Stimulated activated CD8-positive, alpha-beta memory T cell treated with anti-CD3 and anti-CD28 coated beads, Interleukin-7, amount 100 ng/mL, for 1 hour (primary cell): ENCODE results near the gene HERPUD1.
"Not testable (repeated sequence)": the region's sequence is repeated elsewhere in the genome, so short reads cannot be mapped to it uniquely, and the experiment has no call there.

Source experiments
- DNase-seq, 2 donors: peaks; one replicate each; pipeline ENCODE4 v3.0.0-alpha.2; 2020; ENCODE audit warnings: low read depth in 2 of 2

HERPUD1 gene

DNA sequence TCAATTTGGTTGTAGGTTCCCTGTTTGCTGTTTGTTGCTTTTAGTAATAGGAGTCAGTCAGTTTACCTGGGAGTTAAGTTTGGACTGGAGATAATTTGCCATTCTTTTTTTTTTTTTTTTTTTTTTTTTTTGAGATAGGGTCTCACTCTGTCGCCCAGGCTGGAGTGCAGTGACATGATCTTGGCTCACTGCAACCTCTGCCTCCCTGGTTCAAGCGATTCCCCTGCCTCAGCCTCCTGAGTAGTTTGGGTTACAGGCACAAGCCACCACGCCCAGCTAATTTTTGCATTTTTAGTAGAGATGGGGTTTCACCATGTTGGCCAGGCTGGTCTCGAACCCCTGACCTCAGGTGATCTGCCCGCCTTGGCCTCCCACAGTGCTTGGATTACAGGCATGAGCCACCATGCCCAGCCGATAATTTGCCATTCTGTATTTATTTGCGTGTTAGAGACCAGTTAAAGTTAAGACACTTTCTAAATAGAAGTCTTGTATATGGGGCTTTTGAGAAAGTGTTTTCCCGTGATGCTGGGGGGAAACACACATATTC lies 2.7 kb downstream of the HERPUD1 start:
- DNase-seq: not testable (repeated sequence)

DNA sequence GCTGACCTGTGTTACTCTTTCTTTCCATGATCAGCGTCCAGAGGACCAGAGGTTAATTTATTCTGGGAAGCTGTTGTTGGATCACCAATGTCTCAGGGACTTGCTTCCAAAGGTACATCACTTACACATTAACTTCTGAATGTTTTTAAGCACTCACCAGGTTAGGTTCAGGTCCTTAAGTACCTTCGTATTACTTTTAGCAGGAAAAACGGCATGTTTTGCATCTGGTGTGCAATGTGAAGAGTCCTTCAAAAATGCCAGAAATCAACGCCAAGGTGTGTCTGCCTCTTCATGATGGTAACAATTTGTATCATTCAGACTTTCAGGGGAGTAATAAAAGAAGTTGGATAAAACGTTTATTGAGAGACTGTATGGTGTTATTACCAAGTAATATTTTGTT lies 3.3 kb downstream of the HERPUD1 start:
- DNase-seq: no peak

DNA sequence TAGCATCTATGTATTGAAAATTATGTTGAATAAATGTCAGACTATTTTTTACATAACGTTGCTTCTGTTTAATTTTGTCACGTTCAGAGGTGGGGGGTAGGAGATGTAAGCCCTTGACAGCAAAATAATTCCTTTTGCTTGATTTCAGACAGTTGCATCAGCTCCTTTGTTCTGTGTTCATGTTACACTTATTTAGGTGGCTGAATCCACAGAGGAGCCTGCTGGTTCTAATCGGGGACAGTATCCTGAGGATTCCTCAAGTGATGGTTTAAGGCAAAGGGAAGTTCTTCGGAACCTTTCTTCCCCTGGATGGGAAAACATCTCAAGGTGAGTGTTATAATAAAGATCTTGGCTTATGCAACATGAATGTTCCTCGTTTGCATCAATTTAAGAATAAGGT lies 4.5 kb downstream of the HERPUD1 start:
- no peak for DNase-seq

GRCh38 chr16:56936950-56937349 lies 5.0 kb downstream of the HERPUD1 start:
- no peak for DNase-seq

GRCh38 chr16:56938664-56939513 lies 6.9 kb downstream of the HERPUD1 start:
- no peak for DNase-seq

GRCh38 chr16:56939801-56940200 lies 7.9 kb downstream of the HERPUD1 start:
- DNase-seq: no peak

DNA sequence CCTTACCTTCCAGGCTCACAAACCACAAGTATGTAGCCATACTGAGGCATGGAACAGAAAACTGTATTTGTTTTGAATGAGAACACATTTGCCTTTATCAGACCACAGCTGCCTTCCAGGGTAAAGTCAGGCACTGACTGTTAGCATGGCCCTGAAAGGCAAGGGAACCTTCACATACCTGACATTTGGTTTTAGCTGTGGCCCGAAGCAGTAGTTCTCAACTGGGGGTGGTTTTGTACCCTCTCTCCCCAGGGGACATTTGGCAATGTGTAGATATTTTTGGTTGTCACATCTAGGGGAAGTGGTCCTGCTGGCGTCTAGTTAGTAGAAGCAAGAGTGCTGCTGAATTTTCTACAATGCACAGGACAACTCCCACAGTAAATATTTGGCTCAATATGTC lies 9.2 kb downstream of the HERPUD1 start:
- DNase-seq: no peak

DNA sequence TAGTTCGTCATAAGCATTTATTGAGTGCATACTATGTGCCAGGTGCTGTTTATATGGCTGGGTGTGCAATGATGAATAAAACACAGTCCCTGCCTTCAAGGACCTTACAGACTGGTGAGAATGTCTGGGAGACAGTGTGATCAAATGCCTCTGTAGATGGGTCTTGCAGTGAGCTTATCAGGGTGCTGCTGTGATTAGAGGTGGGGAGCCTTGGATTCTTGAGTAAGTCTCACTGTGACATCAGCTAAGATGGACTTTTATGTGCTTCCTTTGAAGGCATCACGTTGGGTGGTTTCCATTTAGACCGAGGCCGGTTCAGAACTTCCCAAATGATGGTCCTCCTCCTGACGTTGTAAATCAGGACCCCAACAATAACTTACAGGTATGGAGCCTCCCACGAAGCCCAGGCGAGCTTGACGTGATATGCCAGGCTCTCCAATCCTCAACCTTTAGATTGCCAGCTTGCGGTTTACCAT lies 10.0 kb downstream of the HERPUD1 start:
- DNase-seq: no peak

- no peak for DNase-seq
Measured at GRCh38 chr16:56943761-56944375, 11.9 kb downstream of the HERPUD1 start.

DNA sequence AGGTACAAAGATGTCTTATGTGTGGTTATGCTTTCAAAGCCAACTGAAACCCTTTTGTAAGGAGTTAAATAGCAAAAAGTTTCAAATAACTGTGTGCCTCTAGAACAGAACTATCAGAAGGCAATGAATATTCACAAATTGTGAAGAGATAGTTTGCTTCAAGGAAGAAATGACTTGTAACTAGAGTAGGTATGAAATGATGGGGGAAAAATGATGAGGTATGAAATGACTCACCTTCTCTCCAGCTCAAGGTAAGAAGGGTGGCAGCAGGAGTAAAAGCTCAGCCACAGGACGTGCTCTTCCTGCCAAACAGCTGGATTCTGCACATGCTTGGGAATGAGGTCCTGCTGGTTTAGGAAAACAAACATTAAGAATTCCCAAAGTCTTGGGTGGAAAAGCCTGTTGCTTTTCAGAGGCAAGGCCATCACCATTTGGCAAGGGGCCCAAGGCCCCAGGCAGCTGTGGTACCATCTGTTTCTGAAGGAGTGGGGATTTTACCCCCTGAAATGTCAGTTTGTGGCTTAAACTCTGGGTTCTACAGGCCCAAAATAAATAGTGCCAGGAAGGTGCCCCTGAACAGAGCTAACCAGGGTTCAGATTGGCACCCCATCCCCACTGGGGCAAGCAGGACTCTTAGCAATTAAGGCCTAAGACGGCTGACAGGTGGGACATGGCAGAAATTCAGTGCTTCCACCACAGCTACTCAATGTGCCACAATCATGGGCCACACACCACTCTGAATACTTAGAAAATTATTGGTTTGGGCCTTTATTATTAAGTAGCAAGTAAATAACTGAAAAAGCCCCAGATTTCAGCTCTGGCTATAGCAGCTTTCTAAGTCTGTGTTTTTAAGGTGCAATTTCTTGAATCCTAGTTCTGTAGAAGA lies 13.3 kb downstream of the HERPUD1 start:
- DNase-seq: no peak

DNA sequence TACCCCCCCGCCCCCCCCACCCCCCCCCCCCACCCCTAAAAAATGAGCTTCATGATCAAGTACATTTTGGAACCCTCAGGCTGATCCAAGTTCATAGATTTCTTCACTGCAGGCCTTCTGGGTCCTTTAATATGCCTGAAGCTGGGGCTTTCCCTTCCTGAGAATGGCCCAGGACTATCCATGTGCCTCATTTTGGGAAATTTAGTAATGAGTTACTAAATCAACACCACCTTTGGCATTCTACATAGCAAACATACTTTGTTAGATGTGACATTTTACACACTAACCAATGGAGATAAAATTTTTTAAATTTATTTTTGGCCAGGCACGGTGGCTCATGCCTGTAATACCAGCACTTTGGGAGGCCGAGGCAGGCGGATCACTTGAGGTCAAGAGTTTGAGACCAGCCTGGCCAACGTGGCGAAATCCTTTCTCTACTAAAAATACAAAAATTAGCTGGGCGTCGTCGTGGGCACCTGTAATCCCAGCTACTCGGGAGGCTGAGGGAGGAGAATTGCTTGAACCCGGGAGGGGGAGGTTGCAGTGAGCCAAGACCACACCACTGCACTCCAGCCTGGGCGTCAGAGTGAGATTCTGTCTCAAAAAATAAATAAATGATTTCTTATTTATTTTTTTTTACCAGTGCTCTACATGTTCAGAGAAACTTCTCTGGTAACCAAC lies 14.0 kb downstream of the HERPUD1 start:
- DNase-seq: no peak

GRCh38 chr16:56946767-56947603 lies 15.0 kb downstream of the HERPUD1 start:
- no peak for DNase-seq

GRCh38 chr16:56947604-56947995 lies 15.7 kb downstream of the HERPUD1 start:
- no peak for DNase-seq

- no peak for DNase-seq
Measured at GRCh38 chr16:56948234-56948633, 16.3 kb downstream of the HERPUD1 start.

DNA sequence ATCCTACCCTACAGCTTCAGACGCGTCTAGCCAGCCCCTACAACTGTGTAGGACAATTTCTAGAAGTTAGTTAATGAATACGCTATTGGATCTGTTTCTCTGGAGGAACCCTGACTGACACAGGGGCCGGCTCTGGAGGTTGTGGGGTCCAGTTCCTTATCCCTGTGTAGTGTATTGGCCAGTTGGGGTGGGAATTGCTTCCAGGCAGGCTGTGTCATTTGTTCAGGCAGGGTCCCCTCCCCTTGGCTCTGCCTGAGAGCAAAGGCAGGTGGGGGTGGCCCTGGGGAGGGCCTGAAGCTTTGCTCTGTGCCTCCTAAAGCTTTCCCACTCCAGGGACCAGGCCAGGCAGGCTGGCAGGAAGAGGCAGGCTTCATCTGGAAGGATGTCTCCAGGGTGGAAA lies 18.1 kb downstream of the HERPUD1 start:
- DNase-seq: no peak

- no peak for DNase-seq
Measured at GRCh38 chr16:56950455-56950854, 18.5 kb downstream of the HERPUD1 start.

- peak in 1 of 2 donors; percentile 23 for DNase-seq
Measured at GRCh38 chr16:56950881-56951771, 19.2 kb downstream of the HERPUD1 start.

DNA sequence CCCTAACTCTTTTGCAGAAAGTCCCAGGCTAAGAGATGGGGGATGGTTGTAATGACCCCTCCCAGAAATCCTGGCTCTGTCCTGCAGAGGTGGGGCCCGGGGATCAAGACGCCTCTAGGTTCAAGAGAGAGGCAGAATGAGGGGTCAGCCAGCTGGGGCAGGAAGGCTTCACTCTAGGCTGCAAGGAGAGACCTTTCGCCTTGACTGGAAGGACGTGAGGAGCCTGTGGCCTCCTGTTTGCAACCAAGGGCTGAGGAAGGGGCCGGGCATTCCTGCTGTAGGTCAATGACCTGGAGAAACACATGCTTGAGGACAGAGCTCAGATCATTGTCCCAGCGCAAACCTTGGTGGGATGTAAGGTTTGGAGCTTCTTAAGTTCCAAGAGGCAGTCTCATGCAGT lies 21.1 kb downstream of the HERPUD1 start:
- DNase-seq: no peak

GRCh38 chr16:56956076-56956475 lies 24.1 kb downstream of the HERPUD1 start:
- no peak for DNase-seq
